ENCODE data around the gene ASTN2.

ASTN2 gene

DNA sequence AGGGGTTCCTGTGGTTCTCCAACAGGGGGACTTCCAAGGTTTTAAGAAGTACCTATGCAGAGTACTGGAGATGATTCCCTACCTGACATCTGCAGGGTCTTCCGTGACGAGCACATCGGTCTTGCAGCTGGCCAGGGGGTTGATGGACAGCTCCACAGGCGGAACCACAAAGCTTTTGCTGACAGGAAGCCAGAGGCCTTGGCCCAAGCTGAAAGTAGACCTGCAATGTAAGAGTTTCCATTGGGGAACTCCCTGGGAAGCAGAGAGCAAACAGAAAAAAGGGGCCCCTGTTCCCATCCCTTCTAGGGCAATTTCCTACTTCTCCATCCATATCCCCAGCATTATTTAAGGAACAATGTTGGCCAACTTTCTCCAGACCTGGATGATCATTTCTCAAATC lies 439.7 kb downstream of the ASTN2 start:
- no peak for DNase-seq (ENCODE audit: low read depth, low spot score)

DNA sequence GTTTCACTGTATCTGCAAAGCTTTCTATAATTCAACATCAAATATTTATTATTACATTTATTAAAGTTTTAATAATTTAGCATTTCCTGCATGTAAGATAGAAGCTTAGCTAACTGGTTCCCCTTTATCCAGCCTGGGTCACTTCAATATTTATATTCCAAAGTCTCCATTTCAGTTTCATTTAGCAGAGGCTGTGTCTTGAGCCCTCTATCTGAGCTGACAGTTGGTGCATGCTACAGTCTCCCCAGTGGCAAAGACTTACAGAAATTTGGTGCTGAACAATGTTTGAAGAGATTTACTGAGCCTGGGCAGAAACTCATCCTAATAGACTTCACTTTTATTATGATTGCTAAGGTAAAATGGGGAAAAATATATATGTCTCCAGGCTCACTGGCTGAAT lies 448.7 kb downstream of the ASTN2 start:
- DNase-seq (ENCODE audit: low read depth, low spot score): no peak

DNA sequence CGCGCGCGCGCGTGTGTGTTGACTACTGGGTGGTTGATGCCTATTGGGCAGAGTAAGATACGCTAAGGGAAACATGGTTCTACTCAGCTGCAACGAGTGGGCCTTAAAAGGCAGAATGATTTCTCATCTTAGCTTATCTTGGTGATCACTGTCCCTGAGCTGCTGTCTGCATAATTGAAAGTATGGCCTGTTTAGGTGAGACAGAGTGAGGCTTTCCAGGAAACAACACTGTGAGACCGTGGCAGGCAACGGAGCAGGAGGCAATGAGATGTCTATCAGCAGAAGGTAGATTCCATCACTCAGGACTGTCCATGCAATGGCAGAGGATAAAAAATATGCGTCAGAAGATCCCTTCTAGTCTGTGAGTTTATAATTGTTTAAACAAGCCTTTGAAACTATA lies 450.6 kb downstream of the ASTN2 start:
- no peak for DNase-seq (ENCODE audit: low read depth, low spot score)

DNA sequence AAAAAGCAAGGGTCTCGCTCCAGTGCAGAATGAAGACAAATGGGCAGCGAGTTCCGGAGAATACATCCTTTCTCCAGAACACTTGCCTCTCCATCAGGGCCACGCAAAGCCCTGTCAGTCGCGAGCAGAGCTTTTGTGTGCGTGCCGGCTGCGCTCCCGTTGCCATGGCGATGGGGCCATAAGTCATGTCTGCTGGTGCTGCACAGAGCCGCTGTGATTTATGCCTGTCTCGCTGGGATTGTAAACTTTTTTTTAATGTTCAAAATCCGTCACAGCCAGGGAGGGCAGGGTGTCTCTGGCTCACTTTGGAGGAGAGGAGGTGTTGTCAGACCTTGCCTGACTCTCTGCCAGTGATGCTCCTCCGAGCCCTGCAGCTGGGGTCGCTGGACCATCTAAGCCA lies 455.0 kb downstream of the ASTN2 start:
- DNase-seq (ENCODE audit: low read depth, low spot score): no peak

DNA sequence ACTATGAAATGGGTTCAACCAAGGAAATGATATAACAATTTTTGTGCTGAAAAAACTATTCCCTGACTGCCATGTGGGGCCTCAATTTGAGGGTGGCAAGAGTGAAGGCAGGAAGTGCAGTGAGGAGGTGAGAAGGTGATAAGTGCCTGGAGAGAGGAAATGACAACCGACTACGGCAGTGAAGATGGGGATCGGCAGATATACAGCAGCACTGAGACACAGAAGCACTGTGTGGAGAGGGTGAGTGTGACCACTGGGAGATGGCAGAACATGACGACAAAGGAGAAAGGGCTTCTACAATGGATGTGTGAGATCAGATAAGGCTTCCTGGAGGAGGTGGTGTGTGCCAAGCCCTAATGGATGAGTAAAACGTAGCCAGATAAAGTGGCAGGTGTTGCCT lies 456.0 kb downstream of the ASTN2 start:
- no peak for DNase-seq (ENCODE audit: low read depth, low spot score)

DNA sequence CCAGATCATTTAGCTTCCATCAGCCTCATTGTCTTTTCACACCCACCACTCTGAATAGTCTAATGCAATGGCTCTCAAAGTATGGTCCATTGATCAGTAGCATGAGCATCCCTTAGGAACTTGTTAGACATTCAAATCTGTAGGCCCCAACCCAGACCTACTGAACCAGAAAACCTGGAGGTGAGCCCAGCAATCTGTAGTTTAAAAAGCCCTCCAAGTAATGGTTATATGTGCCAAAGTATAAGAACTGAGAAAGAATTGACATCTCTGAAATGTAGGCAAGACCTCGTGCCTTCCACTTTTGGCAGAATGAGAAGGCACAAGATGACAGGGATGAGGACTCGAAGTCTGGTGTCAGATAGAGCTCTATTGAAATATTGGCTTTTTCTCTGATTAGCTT lies 460.1 kb downstream of the ASTN2 start:
- no peak for DNase-seq (ENCODE audit: low read depth, low spot score)

DNA sequence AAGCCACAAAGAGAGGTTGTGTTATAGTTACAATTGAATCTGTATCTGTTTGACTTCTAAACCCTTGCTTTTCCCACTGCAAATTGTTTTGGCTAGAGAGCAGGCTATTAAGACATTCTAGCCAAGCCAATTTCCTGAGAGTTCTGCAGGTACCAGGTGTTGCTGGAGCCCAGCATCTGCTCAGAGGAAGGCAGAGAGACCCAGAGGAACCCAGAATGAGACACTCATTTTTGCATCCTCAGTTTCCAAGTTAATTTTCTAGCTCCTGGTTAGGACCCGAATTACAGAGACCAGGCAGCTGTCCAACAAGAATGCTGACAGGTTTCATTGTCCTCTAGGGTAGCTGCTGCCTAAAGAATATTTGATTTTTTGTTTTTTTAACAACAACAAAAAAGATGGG lies 461.6 kb downstream of the ASTN2 start:
- DNase-seq (ENCODE audit: low read depth, low spot score): no peak

DNA sequence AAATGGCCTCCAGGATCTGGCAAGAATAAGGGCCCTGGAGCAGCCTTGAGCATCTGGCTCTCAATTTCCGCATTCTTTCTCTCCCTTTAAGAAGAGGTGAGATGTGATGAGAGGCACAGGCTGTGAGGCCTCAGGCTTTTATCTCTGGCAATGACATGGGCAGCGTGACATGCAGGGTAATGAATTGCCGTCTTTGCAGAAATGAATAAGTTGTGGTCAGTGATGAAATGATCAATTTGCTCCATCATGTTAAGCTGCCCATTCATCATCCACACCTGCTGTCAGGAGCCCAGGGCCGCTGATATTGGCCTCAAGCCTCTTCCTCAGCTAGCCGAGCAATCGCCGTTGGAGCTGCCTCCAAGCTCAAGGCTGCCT lies 462.4 kb downstream of the ASTN2 start:
- DNase-seq (ENCODE audit: low read depth, low spot score): no peak

DNA sequence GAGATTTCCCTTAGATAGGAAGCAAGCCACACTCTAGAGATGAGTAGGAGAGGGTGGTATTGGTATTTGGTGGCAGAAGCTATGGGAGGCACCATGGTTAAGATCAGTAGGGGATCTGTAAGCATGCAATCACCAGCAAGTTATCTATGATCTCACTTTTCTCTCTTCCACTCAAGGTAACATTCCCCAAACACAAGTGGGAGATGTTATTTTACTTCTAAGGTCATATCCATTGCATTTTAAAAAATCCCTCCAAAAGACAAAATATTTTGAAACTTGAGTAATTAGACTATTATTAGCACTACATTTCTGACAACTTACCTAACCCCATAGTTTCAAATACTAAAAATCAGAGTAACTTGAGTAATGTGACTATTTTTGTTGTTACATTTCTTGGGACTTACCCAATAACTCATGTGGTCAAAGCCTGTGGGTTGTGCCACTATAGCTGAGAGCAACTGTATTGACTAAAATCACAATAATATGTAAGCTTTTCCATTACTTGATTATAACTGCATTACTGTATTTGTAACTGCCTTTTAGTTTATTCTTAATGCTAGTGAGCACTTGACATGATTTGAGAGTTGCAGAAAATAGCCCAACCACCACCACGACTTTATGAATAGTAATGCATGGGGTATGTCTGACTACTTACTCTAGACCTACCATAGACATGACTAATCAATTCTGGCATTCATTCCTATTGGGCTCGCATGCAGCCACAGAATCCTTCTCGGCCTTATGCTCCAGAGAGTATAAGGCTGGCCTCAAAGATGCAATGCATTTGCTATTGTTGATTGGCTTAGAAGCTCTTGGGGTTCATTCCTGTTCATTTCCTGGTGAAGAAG lies 463.0 kb downstream of the ASTN2 start:
- DNase-seq (ENCODE audit: low read depth, low spot score): no peak

DNA sequence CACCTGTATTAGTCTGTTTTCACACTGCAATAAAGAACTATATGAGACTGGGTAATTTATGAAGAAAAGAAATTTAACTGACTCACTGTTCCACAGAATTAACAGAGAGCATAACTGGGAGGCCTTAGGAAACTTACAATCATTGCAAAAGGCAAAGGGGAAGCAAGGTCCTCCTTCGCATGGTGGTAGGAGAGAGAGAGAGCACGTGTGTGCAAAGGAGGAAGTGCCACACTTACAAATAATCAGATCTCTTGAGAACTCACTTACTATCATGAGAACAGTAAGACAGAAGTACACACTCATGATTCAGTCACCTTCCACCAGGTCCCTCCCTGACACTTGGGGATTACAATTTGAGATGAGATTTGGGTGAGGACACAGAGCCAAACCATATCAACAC lies 469.0 kb downstream of the ASTN2 start:
- no peak for DNase-seq (ENCODE audit: low read depth, low spot score)

DNA sequence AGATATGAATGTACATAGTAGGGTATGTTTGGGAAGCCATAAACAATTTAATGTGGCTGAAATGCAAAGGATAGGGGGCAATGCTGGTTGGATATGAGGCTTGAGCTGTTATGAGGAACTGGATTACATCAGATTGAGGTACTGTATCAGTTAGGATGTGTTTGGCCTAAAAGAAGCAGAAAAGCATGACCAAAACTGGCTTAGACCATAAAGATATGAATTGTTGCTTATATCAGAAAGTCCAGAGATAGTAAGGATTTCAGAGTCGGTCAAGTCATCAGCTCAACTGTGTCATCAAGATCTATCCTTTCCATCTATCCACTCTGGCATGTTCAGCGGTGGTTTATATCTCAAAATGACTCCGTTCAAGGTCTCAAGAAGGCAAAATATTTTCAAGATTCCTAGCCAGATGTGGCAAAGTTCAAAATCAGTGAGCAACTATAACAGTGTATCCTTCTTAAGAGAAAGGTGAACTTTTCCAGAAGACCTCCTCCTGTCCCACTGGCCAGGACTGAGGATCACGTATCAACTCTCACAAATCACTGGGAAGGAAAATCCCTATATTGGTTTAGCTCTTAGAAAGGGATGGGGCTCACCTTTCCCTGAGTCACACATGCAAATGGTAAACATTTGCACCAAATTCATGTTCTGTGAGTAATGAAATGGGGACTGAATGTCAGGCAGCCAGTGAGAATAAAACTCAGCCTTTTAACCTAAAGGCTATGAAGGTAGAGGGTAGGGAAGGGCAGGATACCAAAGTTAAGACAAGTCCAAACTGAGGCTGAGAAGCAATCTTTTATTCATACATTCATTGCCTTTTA lies 469.9 kb downstream of the ASTN2 start:
- DNase-seq (ENCODE audit: low read depth, low spot score): no peak

DNA sequence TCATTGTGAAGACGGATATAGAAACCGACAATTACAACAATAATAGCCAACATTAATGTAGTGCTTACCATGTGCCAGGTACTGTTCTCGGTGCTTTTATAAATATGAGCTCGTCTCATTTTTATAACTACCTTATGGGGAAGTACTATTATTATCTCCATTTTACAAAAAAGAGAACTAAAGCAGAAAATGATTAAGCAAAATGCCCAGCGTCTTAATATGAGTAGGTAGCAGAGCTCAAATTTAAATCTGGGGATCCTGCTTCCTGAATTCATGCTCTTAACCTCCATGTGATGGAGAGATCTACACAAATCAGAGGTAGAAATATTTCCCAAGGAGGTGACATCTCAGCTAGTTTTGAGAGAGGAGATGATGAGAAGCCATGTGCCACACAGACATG lies 470.9 kb downstream of the ASTN2 start:
- no peak for DNase-seq (ENCODE audit: low read depth, low spot score)

DNA sequence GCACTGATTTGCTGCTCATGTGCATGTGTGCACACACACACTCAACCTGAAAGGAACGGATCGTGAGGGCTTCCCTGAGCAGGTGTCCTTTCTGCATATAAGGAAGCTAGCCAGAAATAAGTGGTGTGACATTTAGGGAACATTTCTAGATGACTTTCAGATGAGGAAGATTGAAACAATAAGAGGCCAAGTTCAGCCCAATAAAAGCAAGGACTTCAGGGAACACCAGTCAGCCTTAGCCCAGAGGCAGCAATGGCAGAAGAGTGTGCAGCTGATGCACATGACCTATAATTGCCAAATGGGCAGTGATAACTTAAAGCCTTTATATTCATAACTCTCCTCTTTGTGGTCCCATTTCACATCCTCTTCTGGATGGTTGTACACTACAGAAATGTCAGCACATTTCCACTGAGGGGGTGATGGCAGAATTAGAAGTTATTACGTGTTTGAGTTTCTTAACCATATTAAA lies 472.2 kb downstream of the ASTN2 start:
- DNase-seq (ENCODE audit: low read depth, low spot score): no peak

DNA sequence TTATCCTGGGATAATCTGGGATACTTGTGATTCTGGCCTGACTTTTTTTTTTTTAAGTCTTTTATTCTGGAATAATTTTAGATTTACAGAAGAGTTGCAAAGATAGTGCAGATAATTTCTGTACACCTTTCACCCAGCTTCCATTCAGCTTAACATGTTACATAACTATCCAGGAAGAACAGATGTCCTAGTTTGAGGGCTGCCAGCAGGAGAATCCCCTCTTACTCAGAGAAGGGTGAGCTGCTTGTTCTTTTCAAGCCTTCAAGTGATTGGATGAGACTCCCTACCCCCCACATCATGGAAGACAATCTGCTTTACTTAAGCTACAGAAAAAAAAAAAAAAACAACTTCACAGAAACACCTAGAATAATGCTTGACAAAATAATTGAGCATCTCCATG lies 473.6 kb downstream of the ASTN2 start:
- no peak for DNase-seq (ENCODE audit: low read depth, low spot score)

DNA sequence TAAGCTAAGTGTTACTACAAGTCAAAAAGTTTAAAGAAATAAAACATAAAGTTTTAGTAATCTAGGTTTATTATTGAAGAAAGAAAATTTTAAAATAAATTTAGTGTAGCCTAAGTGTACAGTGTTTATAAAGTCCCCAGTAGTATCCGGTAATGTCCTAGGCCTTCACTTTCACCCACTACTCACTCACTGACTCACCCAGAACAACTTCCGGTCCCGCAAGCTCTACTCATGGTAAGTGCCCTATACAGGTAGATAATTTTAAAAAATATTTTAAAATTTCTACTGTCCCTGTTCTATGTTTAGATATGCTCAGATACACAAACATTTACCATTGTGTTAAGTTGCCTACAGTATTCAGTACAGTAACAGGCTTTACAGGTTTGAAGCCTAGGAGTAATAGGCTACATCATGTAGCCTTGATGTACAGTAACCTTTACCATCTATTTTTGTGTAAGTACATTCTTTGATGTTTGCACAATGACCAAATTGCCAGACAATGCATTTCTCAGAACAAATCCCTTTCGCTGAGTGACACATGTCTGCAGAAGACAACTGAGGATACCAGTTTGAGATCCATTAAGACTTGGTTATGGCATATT lies 474.1 kb downstream of the ASTN2 start:
- DNase-seq (ENCODE audit: low read depth, low spot score): no peak

DNA sequence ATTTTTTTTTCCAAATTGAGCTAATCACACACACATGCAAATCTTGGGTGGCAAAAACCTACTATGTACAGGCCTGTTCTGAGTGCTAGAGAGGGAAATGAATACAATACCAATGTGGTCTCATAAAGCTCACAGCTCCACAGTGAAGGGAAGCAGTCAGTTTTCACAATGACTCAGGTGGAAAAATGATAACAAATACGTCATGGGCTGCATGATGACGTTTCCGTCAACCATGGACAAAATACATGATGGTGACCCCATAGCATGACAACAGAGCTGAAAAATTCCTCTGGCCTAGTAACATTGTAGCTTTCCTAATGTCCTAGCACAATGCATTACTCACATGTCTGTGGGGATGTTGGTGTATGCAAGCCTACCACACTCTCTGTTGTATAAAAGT lies 475.2 kb downstream of the ASTN2 start:
- DNase-seq (ENCODE audit: low read depth, low spot score): no peak

DNA sequence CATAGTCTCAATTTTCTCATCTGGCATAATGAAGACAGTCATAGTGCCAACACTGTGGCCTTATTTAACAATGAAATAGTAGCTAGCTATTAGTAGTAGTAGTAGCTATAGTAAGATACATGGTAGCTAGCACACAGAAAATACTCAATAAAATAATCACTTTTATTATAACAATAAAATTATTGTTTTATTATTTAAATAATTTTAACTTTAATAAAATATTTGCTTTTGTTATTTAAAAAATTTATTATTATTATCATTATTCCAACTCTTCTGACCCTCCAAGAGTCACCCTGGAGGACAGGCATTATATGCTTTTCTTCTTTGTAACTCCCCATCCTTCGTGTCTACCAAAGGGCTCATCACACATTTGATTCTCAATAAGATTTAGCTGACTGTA lies 475.7 kb downstream of the ASTN2 start:
- DNase-seq (ENCODE audit: low read depth, low spot score): no peak

DNA sequence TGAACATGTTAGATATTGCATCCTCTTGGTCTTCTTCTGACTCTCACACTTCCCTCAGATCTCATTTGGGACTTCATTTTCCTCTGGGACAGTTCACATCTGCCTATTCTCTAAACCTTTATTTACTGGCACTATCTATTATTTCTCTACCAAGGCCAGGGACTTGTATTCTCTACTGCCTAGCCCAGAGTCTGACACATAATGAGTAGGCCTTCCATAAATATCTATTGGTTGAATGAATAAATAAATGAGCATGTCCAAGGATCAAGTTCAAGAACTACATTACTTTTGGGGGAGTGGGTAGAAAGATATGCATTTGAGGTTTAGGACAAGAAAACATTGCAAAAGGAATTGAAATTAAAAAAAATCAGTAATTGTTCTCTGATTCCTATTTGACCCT lies 477.5 kb downstream of the ASTN2 start:
- DNase-seq (ENCODE audit: low read depth, low spot score): no peak

DNA sequence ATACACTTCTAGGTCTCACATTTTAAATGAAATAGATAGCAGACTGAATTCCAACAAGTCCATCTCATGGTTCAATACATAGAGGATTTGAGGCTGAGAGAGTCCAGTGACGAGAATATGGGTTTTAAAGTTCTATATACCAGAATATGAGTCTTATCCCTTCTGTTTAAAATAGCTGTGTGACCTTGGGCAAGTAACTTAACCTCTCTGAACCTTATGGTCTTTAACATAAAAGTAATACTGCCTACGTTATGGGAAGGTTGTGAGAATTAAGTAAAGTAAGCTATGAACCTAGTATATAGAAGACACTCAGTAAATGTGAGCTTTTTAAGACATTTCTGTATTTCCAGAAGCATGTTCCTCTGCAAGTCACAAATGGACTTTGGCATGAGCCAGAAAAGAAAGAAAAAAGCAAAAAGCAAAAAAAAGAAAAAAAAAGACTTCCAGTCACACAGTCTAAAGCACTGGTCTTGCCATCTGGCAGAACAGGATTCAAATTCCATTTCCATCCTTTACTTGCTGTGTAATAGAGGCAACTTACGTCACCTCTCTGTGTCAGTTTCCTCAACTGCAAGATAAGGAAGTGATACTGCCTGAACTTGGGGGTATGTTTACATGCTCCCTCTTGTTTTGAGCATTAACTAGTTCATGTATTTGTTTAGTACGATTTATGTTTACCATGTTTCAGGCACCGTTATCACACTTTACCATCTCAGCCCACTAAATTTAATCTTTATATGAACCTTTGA lies 479.5 kb downstream of the ASTN2 start:
- no peak for DNase-seq (ENCODE audit: low read depth, low spot score)

DNA sequence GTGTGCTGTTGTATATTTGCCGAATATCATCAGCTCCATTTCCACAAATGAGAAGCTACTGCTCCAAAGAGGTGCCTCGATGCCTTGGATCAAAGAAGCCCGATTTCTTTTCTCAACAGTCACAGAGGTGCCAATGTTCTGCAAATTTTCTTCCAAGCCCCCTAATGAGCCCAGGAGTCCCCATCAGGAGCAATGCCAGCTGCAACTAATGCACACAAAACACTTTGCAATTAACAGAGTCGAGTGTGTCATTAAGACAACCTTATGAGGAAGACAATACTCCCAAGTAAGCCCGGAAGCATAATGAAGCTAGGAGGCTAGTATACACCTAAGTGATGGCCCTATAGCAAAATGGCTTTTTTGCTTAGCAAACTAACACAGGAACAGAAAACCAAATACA lies 480.7 kb downstream of the ASTN2 start:
- DNase-seq (ENCODE audit: low read depth, low spot score): no peak

DNA sequence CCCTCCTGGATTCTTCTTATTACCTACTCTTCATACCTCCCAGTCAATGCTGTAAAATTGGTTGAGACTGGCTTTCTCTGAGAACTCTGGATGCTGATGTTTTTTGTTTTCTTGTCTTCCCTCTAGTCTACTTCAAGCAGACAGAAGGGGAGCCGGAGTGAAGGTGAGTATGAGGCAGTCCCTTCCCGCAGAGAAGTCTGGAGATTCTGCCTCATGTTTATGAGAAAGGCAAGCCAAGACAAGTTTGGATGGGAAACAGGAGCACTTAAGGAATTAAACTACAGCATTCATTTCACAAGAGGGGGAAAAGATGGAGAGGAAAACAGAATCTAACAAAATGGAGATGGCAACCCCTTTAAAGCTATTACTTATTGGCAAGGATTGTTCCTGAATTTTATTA lies 481.6 kb downstream of the ASTN2 start:
- DNase-seq (ENCODE audit: low read depth, low spot score): no peak

DNA sequence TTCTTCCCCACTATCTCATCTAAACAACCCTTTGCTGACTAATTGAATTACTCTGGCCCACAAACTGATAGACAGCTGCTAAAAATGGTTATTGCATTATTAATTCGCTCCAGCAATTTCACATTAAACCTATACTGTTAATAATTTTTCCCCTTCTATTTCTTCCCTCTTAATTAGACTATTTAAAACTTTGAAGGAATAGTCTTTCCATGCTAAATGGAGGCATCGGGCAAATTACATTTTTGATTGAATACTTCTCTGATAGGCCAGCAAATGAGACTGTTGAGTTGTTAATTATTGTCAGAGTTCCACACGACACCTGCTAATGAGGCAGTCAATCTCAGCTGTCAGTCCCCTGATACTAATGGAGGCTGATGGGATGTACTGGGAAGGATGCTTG lies 485.2 kb downstream of the ASTN2 start:
- DNase-seq (ENCODE audit: low read depth, low spot score): no peak
